ENCODE data around the gene CDH2.

The CDH2 gene

GRCh38 chr18:28078849-28079248, 98.1 kb downstream of the CDH2 start:
- TF ChIP-seq, protein P1, sequence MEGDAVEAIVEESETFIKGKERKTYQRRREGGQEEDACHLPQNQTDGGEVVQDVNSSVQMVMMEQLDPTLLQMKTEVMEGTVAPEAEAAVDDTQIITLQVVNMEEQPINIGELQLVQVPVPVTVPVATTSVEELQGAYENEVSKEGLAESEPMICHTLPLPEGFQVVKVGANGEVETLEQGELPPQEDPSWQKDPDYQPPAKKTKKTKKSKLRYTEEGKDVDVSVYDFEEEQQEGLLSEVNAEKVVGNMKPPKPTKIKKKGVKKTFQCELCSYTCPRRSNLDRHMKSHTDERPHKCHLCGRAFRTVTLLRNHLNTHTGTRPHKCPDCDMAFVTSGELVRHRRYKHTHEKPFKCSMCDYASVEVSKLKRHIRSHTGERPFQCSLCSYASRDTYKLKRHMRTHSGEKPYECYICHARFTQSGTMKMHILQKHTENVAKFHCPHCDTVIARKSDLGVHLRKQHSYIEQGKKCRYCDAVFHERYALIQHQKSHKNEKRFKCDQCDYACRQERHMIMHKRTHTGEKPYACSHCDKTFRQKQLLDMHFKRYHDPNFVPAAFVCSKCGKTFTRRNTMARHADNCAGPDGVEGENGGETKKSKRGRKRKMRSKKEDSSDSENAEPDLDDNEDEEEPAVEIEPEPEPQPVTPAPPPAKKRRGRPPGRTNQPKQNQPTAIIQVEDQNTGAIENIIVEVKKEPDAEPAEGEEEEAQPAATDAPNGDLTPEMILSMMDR (IDR thresholded peaks at IDR 0.05; ENCODE audit: control insufficient read depth, extremely low read depth, insufficient read depth), result no peak
- no peak overlapping the region for H3K4me3 ChIP-seq (ENCODE audit: low read depth, low read length)
- no peak for DNase-seq (ENCODE audit: low read depth)

- TF ChIP-seq, protein P1 (IDR thresholded peaks at IDR 0.05; ENCODE audit: control insufficient read depth, extremely low read depth, insufficient read depth), result no peak
- no peak overlapping the region for H3K4me3 ChIP-seq (ENCODE audit: low read depth, low read length)
- no peak for DNase-seq (ENCODE audit: low read depth)
Measured at GRCh38 chr18:28078298-28078697, 98.6 kb downstream of the CDH2 start.

- TF ChIP-seq, protein P1 (IDR thresholded peaks at IDR 0.05; ENCODE audit: control insufficient read depth, extremely low read depth, insufficient read depth), result no peak
- no peak overlapping the region for H3K4me3 ChIP-seq (ENCODE audit: low read depth, low read length)
- no peak for DNase-seq (ENCODE audit: low read depth)
Measured at GRCh38 chr18:28075501-28075900, 101.4 kb downstream of the CDH2 start.

DNA sequence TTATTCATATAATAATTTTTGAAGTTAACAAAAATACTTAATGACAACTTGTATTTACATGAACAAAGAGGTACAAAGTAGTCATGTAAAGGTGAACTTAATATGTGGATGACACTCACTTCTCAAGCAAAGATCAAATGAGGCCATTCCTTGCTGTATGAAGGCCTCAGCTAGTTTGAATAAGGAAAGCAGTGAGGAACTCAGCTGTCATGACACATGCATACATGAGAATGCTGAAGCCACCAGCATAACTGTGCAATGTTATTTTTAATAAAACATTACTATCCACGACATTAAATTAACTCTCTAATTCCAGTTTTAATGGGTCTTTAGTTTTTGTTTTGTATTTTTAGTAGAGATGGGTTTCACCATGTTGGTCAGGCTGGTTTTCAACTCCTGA, 102.9 kb downstream of the CDH2 start:
- TF ChIP-seq, protein P1 (IDR thresholded peaks at IDR 0.05; ENCODE audit: control insufficient read depth, extremely low read depth, insufficient read depth), result no peak
- no peak for DNase-seq (ENCODE audit: low read depth)

DNA sequence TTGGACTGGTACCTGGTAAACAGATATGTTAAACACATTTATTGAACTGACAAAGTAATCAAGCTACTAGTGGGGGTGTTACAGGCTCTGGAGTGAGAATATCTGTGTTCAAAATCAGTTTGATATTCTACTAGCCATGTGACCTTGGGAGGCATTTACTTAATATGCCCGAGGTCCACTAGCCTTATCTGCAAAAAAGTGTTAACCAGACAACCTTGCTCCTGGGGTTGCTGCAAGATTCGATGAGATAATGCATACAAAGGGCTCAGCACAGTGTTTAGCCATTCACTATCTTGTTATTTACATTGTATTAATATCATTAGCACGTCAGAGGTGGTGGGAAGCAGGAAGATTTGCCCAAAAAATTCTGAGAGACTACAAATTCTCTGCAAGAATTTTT, 103.3 kb downstream of the CDH2 start:
- no peak overlapping the region for H3K4me3 ChIP-seq (ENCODE audit: low read depth, low read length)
- no peak for DNase-seq (ENCODE audit: low read depth)
- TF ChIP-seq, protein P1 (IDR thresholded peaks at IDR 0.05; ENCODE audit: control insufficient read depth, extremely low read depth, insufficient read depth), result no peak

More for the DNA sequence above, 102.9 kb downstream of the CDH2 start:
- no peak overlapping the region for H3K4me3 ChIP-seq (ENCODE audit: low read depth, low read length)

DNA sequence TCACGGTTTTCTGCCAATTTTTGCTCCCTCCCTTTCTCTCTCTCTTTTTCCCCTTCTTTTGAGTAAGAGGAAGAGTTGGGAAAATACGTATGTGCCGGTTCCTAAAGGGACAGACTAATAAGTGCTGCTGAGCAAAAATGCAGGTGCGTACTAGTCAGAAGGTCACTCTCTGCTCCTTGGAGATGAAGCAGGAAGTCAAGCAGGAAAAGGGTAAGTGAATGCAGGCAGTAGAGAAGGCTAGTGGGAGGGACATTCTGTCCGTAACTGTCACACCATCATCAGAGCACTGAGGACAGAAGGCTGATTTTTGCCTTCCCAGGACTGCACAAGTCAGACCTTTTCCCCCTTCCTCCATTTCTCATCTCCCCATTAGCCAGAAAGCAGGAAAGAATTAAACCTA, 105.7 kb downstream of the CDH2 start:
- H3K4me3 ChIP-seq (ENCODE audit: low read depth, low read length), result no peak overlapping the region
- TF ChIP-seq, protein P1 (IDR thresholded peaks at IDR 0.05; ENCODE audit: control insufficient read depth, extremely low read depth, insufficient read depth), result no peak
- DNase-seq (ENCODE audit: low read depth), result no peak

DNA sequence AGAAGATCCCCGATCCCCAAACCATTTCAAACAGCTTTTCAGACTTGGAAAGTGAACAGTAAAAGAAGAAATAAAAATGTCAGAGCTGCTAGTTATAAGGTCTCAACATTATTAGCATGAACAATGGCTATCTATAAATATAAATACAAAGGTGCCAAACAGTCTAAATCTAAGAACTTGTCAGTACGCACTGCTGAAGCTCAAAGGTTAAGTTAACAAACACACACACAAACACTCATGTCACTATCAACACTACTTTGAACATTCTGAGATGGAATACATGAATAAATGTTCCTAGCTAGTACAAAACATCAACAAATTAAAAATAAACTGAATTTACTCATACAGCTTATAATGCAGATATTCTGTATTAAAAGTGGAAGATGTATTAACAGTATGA, 108.7 kb downstream of the CDH2 start:
- H3K4me3 ChIP-seq (ENCODE audit: low read depth, low read length), result no peak overlapping the region
- TF ChIP-seq, protein P1 (IDR thresholded peaks at IDR 0.05; ENCODE audit: control insufficient read depth, extremely low read depth, insufficient read depth), result no peak
- DNase-seq (ENCODE audit: low read depth), result no peak
